ENCODE results near the gene RALGAPB.

RALGAPB gene

DNA sequence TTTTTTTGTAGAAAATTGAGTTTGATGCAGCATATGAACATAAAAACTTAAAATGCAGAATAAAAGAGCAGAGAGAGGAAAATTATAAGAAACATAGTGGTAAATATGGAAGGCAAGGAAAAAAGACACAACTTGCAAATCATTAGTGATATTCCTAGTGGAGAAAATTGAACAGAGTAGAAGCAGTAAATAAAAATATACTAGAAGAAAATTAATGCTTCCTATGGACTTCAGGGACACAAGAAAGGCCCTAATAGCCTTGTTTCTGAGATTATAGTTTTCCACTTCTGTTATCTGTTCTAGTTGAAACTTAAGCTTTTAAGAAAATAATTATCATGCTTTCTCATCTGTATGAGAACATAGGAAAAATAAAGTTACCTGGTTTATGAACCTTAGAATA is 82.8 kb downstream of the RALGAPB start:
- H3K9me3 ChIP-seq (ENCODE audit: control insufficient read depth, insufficient read depth, low read depth, low read length) = no peaks in the 10 kb centered on the region
- TF ChIP-seq ZNF239 (tag by site-specific recombination; IDR thresholded peaks at IDR 0.05) (no peak), ZNF530 (tag by site-specific recombination; IDR thresholded peaks at IDR 0.05; ENCODE audit: low read depth) (no peak), ZNF658 (tag by site-specific recombination; IDR thresholded peaks at IDR 0.05) (no peak), ZNF146 (tag by site-specific recombination; IDR thresholded peaks at IDR 0.05) (no peak), ZSCAN30 (tag by site-specific recombination; IDR thresholded peaks at IDR 0.05) (no peak), ZNF157 (tag by site-specific recombination; IDR thresholded peaks at IDR 0.05) (no peak), SP2 (tag by site-specific recombination; IDR thresholded peaks at IDR 0.05) (no peak), ZFP3 (tag by site-specific recombination; IDR thresholded peaks at IDR 0.05; ENCODE audit: low read depth) (no peak), KLF9 (tag by site-specific recombination; IDR thresholded peaks at IDR 0.05; ENCODE audit: low read depth) (no peak), ZNF416 (tag by site-specific recombination; IDR thresholded peaks at IDR 0.05) (no peak), ZNF302 (tag by site-specific recombination; IDR thresholded peaks at IDR 0.05; ENCODE audit: low read depth) (no peak), SETDB1 (IDR thresholded peaks at IDR 0.05; ENCODE audit: insufficient read length, low read length) (no peak), ZNF561 (tag by site-specific recombination; IDR thresholded peaks at IDR 0.05; ENCODE audit: borderline replicate concordance) (no peak), KLF10 (tag by site-specific recombination; IDR thresholded peaks at IDR 0.05) (no peak), ZNF621 (tag by site-specific recombination; IDR thresholded peaks at IDR 0.05) (no peak), GLIS2 (tag by site-specific recombination; IDR thresholded peaks at IDR 0.05) (no peak), GLIS1 (tag by site-specific recombination; IDR thresholded peaks at IDR 0.05) (no peak)
- TF ChIP-seq, protein P1, sequence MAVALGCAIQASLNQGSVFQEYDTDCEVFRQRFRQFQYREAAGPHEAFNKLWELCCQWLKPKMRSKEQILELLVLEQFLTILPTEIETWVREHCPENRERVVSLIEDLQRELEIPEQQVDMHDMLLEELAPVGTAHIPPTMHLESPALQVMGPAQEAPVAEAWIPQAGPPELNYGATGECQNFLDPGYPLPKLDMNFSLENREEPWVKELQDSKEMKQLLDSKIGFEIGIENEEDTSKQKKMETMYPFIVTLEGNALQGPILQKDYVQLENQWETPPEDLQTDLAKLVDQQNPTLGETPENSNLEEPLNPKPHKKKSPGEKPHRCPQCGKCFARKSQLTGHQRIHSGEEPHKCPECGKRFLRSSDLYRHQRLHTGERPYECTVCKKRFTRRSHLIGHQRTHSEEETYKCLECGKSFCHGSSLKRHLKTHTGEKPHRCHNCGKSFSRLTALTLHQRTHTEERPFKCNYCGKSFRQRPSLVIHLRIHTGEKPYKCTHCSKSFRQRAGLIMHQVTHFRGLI (tag by site-specific recombination; IDR thresholded peaks at IDR 0.05) = no peak
- TF ChIP-seq, protein P2, sequence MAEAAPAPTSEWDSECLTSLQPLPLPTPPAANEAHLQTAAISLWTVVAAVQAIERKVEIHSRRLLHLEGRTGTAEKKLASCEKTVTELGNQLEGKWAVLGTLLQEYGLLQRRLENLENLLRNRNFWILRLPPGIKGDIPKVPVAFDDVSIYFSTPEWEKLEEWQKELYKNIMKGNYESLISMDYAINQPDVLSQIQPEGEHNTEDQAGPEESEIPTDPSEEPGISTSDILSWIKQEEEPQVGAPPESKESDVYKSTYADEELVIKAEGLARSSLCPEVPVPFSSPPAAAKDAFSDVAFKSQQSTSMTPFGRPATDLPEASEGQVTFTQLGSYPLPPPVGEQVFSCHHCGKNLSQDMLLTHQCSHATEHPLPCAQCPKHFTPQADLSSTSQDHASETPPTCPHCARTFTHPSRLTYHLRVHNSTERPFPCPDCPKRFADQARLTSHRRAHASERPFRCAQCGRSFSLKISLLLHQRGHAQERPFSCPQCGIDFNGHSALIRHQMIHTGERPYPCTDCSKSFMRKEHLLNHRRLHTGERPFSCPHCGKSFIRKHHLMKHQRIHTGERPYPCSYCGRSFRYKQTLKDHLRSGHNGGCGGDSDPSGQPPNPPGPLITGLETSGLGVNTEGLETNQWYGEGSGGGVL (tag by site-specific recombination; IDR thresholded peaks at IDR 0.05) = no peak
- TF ChIP-seq, protein P3, sequence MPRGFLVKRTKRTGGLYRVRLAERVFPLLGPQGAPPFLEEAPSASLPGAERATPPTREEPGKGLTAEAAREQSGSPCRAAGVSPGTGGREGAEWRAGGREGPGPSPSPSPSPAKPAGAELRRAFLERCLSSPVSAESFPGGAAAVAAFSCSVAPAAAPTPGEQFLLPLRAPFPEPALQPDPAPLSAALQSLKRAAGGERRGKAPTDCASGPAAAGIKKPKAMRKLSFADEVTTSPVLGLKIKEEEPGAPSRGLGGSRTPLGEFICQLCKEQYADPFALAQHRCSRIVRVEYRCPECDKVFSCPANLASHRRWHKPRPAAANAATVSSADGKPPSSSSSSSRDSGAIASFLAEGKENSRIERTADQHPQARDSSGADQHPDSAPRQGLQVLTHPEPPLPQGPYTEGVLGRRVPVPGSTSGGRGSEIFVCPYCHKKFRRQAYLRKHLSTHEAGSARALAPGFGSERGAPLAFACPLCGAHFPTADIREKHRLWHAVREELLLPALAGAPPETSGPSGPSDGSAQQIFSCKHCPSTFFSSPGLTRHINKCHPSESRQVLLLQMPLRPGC (tag by site-specific recombination; IDR thresholded peaks at IDR 0.05) = no peak
- ChIA-PET CTCF (interaction anchor here (0.7 kb wide), 2 partner anchors 79 to 351 kb away, joined by 3 to 7 read pairs; no protein-coding TSS in a partner anchor), POLR2A (no interaction called here)
- no peak overlapping the region for H3K27ac ChIP-seq (ENCODE audit: extremely low read depth, low read depth, low read length)
- H3K4me1 ChIP-seq (ENCODE audit: control insufficient read depth, insufficient read depth, low read length) = no peaks in the 10 kb centered on the region
- no peak overlapping the region for H3K4me3 ChIP-seq (ENCODE audit: low read depth, low read length)
- H3K36me3 ChIP-seq (ENCODE audit: control insufficient read depth in 2 of 2, insufficient read depth in 1 of 2, low read length in 2 of 2) = peaks cover 31 to 93% of the 10 kb centered on the region in 2 experiments

DNA sequence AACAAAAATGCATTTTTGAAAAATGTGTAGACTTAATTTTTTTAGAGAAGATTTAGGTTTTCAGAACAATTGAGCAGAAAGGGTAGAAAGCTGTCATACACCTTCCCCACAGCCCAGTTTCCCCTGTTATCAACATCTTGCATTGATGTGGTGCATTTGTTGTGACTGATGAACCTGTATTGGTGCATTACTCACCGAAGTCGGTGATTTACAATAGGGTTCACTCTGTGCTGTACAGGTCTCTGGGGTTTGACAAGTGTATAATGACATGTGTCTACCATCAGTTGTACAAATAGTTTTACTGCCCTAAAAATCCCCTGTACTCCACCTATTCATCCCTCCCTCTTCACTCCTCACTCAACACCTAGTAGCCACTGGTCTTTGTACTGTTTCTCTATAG is 84.5 kb downstream of the RALGAPB start:
- ChIA-PET CTCF (interaction anchor here (0.6 kb wide), 1 partner anchor 84 kb away, joined by 3 read pairs; the partner anchor contains the start of gene RALGAPB), POLR2A (no interaction called here)
- Histone ChIP-seq H3K36me3 (ENCODE audit: control insufficient read depth in 2 of 2, insufficient read depth in 1 of 2, low read length in 2 of 2) (peaks cover 26 to 79% of the 10 kb centered on the region in 2 experiments), H3K27ac (ENCODE audit: extremely low read depth, low read depth, low read length) (no peak overlapping the region), H3K4me3 (ENCODE audit: low read depth, low read length) (no peak overlapping the region), H3K4me1 (ENCODE audit: control insufficient read depth, insufficient read depth, low read length) (no peaks in the 10 kb centered on the region), H3K9me3 (ENCODE audit: control insufficient read depth, insufficient read depth, low read depth, low read length) (no peaks in the 10 kb centered on the region)
- TF ChIP-seq, protein P4, sequence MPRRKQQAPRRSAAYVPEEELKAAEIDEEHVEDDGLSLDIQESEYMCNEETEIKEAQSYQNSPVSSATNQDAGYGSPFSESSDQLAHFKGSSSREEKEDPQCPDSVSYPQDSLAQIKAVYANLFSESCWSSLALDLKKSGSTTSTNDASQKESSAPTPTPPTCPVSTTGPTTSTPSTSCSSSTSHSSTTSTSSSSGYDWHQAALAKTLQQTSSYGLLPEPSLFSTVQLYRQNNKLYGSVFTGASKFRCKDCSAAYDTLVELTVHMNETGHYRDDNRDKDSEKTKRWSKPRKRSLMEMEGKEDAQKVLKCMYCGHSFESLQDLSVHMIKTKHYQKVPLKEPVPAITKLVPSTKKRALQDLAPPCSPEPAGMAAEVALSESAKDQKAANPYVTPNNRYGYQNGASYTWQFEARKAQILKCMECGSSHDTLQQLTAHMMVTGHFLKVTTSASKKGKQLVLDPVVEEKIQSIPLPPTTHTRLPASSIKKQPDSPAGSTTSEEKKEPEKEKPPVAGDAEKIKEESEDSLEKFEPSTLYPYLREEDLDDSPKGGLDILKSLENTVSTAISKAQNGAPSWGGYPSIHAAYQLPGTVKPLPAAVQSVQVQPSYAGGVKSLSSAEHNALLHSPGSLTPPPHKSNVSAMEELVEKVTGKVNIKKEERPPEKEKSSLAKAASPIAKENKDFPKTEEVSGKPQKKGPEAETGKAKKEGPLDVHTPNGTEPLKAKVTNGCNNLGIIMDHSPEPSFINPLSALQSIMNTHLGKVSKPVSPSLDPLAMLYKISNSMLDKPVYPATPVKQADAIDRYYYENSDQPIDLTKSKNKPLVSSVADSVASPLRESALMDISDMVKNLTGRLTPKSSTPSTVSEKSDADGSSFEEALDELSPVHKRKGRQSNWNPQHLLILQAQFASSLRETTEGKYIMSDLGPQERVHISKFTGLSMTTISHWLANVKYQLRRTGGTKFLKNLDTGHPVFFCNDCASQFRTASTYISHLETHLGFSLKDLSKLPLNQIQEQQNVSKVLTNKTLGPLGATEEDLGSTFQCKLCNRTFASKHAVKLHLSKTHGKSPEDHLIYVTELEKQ (tag by site-specific recombination; IDR thresholded peaks at IDR 0.05; ENCODE audit: borderline replicate concordance) = no peak
- no peak for TF ChIP-seq ZNF121 (tag by site-specific recombination; IDR thresholded peaks at IDR 0.05)
- TF ChIP-seq GFI1B (tag by site-specific recombination; IDR thresholded peaks at IDR 0.05) = no peak

All from HEK293 (cell line).